Calu3 (cell line): ENCODE measurements around the gene FBXO42. TPM values are rescaled to one million over a fixed set of nuclear protein-coding genes. Genes with fewer than 3 reads are reported as not detected.

Experiments used
- BruUV-seq: library from RNA; stranded (reverse); fragments of 400-500 nt; replicated peaks from 2 replicates; lab custom pipeline; 2021; lab: Mats Ljungman, UMichigan
- CTCF ChIA-PET: fragments of 300-600 bp; sonication (Branson Sonifier 250); formaldehyde crosslinking; loops from one replicate; lab custom pipeline; 2022; ENCODE audit warnings: antibody characterized with exemption; lab: Charles Lee
- DNase-seq: peaks from one replicate; pipeline ENCODE4 v3.0.0; 2022
- H3K27ac Mint-ChIP-seq: one replicate; pipeline ENCODE4 v1.8.0; 2022; ENCODE audit warnings: mixed read lengths; ENCODE audit not compliant: unreplicated experiment
- H3K27me3 Mint-ChIP-seq: one replicate; pipeline ENCODE4 v1.8.0; 2022; ENCODE audit warnings: mixed read lengths; ENCODE audit not compliant: unreplicated experiment
- H3K36me3 Mint-ChIP-seq: one replicate; pipeline ENCODE4 v1.8.0; 2022; ENCODE audit warnings: mild to moderate bottlenecking, moderate library complexity, mixed read lengths; ENCODE audit not compliant: insufficient read depth, unreplicated experiment
- H3K4me1 Mint-ChIP-seq: one replicate; pipeline ENCODE4 v1.8.0; 2022; ENCODE audit warnings: mild to moderate bottlenecking, low read depth, mixed read lengths; ENCODE audit not compliant: unreplicated experiment
- H3K4me3 Mint-ChIP-seq: one replicate; pipeline ENCODE4 v1.8.0; 2022; ENCODE audit warnings: mild to moderate bottlenecking, low read depth, moderate library complexity, mixed read lengths; ENCODE audit not compliant: unreplicated experiment
- H3K9me3 Mint-ChIP-seq: one replicate; pipeline ENCODE4 v1.8.0; 2022; ENCODE audit warnings: low read depth, mixed read lengths; ENCODE audit not compliant: unreplicated experiment
- intact Hi-C: fragments of 100-400 bp; cut with micrococcal nuclease; formaldehyde crosslinking; loops from one replicate; pipeline ENCODE4 v1.10.0; 2022; ENCODE audit not compliant: unreplicated experiment
- total RNA-seq: library from RNA; stranded (reverse); gene quantifications from 2 replicates; pipeline ENCODE4 v1.2.3, GENCODE V29; 2022
- TF ChIP-seq, protein P1 (sequence below): fragments of 200-600 bp; IDR thresholded peaks from one replicate; pipeline ENCODE4 v1.8.0; 2022; ENCODE audit warnings: antibody characterized with exemption; ENCODE audit not compliant: unreplicated experiment

FBXO42 gene
- total RNA-seq, 1 experiment from 2014 or later, result 10.6 TPM

DNA sequence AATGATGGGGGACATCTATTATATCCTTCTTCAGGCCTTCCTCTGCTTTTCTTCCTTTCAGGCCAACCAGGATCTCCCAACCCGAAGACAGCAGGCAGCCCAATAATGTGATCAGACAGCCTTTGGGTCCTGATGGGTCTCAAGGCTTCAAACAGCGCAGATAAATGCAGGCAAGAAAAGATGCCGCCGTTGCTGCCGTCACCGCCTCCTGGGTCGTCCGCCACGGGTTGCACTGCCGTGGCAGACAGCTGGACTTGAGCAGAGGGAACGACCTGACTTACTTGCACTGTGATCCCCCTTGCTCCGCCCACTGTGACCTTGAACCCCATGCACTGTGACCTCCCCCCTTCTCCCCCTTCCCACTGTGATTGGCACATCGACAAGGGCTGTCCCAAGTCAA, 42.7 kb upstream of the FBXO42 start:
- no peaks in the 10 kb centered on the region for H3K27me3 Mint-ChIP-seq
- intact Hi-C loops, result no loop called here

DNA sequence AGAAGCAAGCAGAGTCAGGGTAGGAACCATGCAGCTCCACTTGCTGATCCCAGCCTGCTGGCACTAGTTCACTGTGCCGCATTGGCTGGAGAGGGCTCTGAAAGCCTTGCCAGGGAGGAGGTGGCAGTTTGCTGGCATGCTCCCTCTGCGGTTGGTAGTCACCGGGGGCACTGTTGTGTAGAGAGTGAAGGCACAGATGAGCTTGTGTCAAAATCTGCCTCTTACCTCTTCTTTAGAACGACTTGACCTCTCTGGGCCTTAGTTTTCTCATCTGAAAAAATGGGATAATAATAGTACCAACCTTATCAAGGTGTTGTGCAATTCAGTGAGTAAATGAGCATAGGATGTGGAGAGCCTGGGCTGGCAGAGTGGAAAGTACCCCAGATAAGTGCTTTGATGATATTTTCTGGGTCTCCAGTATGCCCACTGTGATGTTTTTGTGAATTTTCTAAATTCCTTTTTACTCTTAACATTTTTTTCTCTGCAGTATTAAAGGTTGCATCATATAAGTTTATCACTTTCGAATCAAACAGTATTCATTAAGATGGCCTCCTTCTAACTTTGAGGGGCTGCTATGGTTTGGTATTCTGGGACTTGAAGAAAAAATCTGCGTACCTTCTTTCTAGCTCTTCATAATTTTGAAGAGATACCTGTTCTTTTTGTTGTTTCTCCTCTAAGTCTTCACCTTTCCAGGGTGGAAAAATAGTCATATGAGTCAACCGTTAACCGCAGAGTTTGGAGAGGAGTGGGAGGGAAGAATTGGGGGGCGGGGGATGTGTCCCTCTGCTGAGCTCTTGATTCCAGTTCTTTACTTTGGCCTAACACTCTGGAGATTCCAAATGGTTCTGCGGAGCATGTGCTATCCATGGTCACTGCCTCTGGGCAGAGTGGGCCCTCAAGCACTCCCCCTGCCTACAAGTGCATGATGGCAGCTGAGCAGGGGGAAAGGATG, 41.6 kb upstream of the FBXO42 start:
- DNase-seq, result no peak
- H3K27me3 Mint-ChIP-seq, result no peaks in the 10 kb centered on the region
- BruUV-seq, result no TSS peak
- H3K36me3 Mint-ChIP-seq, result peaks cover 28% of the 10 kb centered on the region
- no peak overlapping the region for H3K27ac Mint-ChIP-seq
- H3K4me3 Mint-ChIP-seq, result no peak overlapping the region
- H3K4me1 Mint-ChIP-seq, result peaks cover 12% of the 10 kb centered on the region
- CTCF ChIA-PET, result no interaction called here
- no peaks in the 10 kb centered on the region for H3K9me3 Mint-ChIP-seq
- intact Hi-C loops, result no loop called here
- TF ChIP-seq, protein P1, sequence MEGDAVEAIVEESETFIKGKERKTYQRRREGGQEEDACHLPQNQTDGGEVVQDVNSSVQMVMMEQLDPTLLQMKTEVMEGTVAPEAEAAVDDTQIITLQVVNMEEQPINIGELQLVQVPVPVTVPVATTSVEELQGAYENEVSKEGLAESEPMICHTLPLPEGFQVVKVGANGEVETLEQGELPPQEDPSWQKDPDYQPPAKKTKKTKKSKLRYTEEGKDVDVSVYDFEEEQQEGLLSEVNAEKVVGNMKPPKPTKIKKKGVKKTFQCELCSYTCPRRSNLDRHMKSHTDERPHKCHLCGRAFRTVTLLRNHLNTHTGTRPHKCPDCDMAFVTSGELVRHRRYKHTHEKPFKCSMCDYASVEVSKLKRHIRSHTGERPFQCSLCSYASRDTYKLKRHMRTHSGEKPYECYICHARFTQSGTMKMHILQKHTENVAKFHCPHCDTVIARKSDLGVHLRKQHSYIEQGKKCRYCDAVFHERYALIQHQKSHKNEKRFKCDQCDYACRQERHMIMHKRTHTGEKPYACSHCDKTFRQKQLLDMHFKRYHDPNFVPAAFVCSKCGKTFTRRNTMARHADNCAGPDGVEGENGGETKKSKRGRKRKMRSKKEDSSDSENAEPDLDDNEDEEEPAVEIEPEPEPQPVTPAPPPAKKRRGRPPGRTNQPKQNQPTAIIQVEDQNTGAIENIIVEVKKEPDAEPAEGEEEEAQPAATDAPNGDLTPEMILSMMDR, result no peak

More for the DNA sequence above, 42.7 kb upstream of the FBXO42 start:
- CTCF ChIA-PET, result no interaction called here
- H3K4me1 Mint-ChIP-seq, result peaks cover 12% of the 10 kb centered on the region
- H3K27ac Mint-ChIP-seq, result no peak overlapping the region
- TF ChIP-seq, protein P1, result no peak
- no peak for DNase-seq
- H3K36me3 Mint-ChIP-seq, result peaks cover 28% of the 10 kb centered on the region
- H3K4me3 Mint-ChIP-seq, result no peak overlapping the region
- BruUV-seq, result no TSS peak
- H3K9me3 Mint-ChIP-seq, result no peaks in the 10 kb centered on the region

DNA sequence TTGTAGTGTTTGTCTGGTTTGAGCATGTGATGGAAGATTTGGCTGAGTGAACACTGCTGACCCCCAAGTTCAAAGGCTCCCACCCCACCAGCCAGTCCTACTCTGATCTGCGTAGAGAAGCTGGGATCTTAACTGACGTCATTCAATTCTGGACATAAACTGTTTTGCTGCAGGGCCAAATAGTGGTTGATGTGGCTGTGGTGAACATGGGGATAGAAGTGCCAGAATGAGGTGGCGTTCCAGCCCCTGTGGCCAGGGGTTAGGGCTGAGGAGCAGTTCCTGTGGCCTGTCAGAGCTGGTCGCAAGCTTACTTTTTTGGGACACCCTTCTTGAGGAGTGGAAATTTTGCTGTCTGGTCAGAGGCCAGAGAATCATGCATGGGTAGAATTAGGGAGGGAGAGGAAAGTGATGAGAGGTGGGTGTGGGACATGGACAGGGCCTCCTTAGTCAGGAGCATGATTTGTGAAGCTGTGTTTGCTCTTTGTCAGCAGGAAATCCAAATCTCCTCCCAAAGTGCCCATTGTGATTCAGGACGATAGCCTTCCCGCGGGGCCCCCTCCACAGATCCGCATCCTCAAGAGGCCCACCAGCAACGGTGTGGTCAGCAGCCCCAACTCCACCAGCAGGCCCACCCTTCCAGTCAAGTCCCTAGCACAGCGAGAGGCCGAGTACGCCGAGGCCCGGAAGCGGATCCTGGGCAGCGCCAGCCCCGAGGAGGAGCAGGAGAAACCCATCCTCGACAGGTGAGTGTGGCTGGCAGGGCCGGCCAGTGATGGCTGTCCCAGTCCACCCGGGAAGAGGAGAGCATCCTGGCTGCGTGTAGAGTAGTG, 40.7 kb upstream of the FBXO42 start:
- Mint-ChIP-seq H3K4me1 (peaks cover 12% of the 10 kb centered on the region), H3K27me3 (no peaks in the 10 kb centered on the region), H3K4me3 (no peak overlapping the region), H3K9me3 (no peaks in the 10 kb centered on the region), H3K27ac (no peak overlapping the region), H3K36me3 (peaks cover 25% of the 10 kb centered on the region)
- intact Hi-C loops, result no loop called here
- TF ChIP-seq, protein P1, result no peak
- no TSS peak for BruUV-seq
- CTCF ChIA-PET, result interaction anchor here (0.6 kb wide), 1 partner anchor 49 kb away, joined by 3 read pairs; no protein-coding TSS in a partner anchor
- DNase-seq, result no peak

DNA sequence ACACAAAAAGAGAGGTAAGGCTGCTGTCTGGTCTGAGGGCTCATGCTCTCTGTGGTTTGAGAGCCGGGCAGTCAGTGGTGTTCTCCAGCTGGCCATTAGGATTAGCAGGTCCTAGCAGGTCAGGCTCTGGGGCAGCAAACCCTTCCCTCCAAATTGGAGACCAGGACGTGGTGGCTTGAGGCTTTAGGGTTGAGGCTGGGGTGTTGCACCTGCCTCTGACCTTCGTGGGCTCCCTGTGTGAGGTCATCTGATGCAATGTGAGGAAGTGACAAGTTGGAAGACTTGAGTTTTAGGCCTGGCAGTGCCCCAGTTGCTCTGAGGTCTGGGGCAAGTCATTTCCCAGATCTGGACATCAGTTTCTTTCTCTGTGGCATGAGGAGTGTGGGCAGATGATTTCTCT, 39.1 kb upstream of the FBXO42 start:
- peaks cover 25% of the 10 kb centered on the region for H3K4me1 Mint-ChIP-seq

More for the DNA sequence above, 39.1 kb upstream of the FBXO42 start:
- TF ChIP-seq, protein P1, result no peak
- Mint-ChIP-seq H3K36me3 (peaks cover 29% of the 10 kb centered on the region), H3K9me3 (no peaks in the 10 kb centered on the region), H3K27ac (no peak overlapping the region), H3K27me3 (no peaks in the 10 kb centered on the region), H3K4me3 (no peak overlapping the region)
- CTCF ChIA-PET, result no interaction called here
- BruUV-seq, result no TSS peak
- intact Hi-C loops, result no loop called here
- DNase-seq, result no peak
